Esophagus squamous epithelium (tissue), 4 donors: ENCODE data around the gene PDCD6IP.

Experiments
- POLR2A ChIP-seq, 4 donors: fragments of 450-650 bp; IDR thresholded peaks; one replicate each; pipeline ENCODE4 v1.6.1; 2017; ENCODE audit warnings: antibody characterized with exemption in 4 of 4, mild to moderate bottlenecking in 4 of 4, moderate library complexity in 3 of 4
- TF ChIP-seq, protein P1 (sequence below), 6 experiments: fragments of 450-650 bp in 4 of 6; fragments of 200-600 bp in 2 of 6; sonication (generic) in 2 of 6; IDR thresholded peaks; one replicate each; pipeline ENCODE4 v1.5.1; 2016 to 2019; ENCODE audit warnings: antibody characterized with exemption in 6 of 6, mild to moderate bottlenecking in 4 of 6, moderate library complexity in 4 of 6

DNA sequence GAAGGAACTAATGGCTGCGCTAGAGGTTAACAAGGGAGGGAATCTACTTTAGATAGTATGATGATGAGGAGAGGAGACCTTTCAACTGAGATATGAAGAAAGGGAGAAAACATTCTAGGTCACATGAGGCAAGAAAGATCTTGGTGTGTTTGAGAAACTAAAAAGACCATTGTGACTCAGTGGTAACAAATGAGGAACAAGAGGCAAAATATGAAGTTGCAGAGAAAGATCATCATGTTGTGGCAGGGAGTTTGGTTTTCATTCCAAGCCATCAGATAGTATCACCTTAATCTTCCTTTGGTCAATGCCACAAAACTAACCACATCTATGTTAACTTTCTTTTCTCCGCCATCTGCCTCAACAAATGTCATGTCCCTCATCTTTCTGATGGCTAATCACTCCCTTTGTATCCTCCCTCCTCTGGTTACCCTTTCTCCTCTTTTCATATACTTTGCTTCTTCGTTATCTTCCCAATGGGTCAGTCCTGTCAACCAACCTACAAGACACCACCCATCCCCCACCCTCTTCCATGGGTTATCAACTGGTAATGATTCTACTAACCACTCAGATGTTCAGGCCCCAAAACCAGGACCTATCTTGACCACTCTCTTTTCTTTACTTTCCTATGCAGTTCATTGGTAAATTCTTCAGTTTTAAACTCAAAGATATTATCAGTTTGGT lies 2.4 kb upstream of the PDCD6IP start:
- TF ChIP-seq, protein P1, sequence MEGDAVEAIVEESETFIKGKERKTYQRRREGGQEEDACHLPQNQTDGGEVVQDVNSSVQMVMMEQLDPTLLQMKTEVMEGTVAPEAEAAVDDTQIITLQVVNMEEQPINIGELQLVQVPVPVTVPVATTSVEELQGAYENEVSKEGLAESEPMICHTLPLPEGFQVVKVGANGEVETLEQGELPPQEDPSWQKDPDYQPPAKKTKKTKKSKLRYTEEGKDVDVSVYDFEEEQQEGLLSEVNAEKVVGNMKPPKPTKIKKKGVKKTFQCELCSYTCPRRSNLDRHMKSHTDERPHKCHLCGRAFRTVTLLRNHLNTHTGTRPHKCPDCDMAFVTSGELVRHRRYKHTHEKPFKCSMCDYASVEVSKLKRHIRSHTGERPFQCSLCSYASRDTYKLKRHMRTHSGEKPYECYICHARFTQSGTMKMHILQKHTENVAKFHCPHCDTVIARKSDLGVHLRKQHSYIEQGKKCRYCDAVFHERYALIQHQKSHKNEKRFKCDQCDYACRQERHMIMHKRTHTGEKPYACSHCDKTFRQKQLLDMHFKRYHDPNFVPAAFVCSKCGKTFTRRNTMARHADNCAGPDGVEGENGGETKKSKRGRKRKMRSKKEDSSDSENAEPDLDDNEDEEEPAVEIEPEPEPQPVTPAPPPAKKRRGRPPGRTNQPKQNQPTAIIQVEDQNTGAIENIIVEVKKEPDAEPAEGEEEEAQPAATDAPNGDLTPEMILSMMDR (IDR thresholded peaks at IDR 0.05), result no peak
- TF ChIP-seq POLR2A (IDR thresholded peaks at IDR 0.05), result no peak
